OCI-LY1 (cell line): ENCODE results near the gene NID2.

Source experiments
- H2AFZ ChIP-seq: fragments of 200-600 bp; sonication (generic), shearing (Covaris generic); 2 replicates; pipeline ENCODE4 v1.6.0; 2014; ENCODE audit warnings: antibody characterized with exemption, mild to moderate bottlenecking, low read length
- H3F3A ChIP-seq: fragments of 200-600 bp; sonication (generic), shearing (Covaris generic); 2 replicates; pipeline ENCODE4 v1.6.0; 2014; ENCODE audit warnings: mild to moderate bottlenecking, antibody characterized with exemption, low read length, moderate library complexity; ENCODE audit not compliant: insufficient read depth
- H3K27ac ChIP-seq: fragments of 200-600 bp; sonication (generic); 2 replicates; pipeline ENCODE4 v1.5.1; 2014; ENCODE audit warnings: low read length, mixed run types, mild to moderate bottlenecking, low read depth; ENCODE audit not compliant: poor library complexity, severe bottlenecking
- H3K27me3 ChIP-seq: fragments of 200-600 bp; sonication (generic); 2 replicates; pipeline ENCODE4 v1.6.0; 2014; ENCODE audit warnings: antibody characterized with exemption, mild to moderate bottlenecking, low read length, moderate library complexity; ENCODE audit not compliant: insufficient read depth
- H3K36me3 ChIP-seq: fragments of 200-600 bp; sonication (generic); 2 replicates; pipeline ENCODE4 v1.6.1; 2014; ENCODE audit warnings: mild to moderate bottlenecking, antibody characterized with exemption, low read length, moderate library complexity, mixed read lengths; ENCODE audit not compliant: insufficient read depth
- H3K4me1 ChIP-seq: fragments of 200-600 bp; sonication (generic); 2 replicates; pipeline ENCODE4 v1.5.1; 2014; ENCODE audit warnings: mild to moderate bottlenecking, low read length, moderate library complexity; ENCODE audit not compliant: insufficient read depth, severe bottlenecking
- H3K4me2 ChIP-seq: fragments of 200-600 bp; sonication (generic), shearing (Covaris generic); 2 replicates; pipeline ENCODE4 v1.6.1; 2014; ENCODE audit warnings: low read length
- H3K4me3 ChIP-seq: fragments of 200-600 bp; sonication (generic); 2 replicates; pipeline ENCODE4 v1.5.1; 2014; ENCODE audit warnings: low read length, low read depth, mild to moderate bottlenecking, mixed read lengths; ENCODE audit not compliant: poor library complexity, severe bottlenecking
- H3K79me2 ChIP-seq: fragments of 200-600 bp; shearing (Covaris generic); 2 replicates; pipeline ENCODE4 v1.6.1; 2016; ENCODE audit warnings: mixed run types, low read length, mixed read lengths; ENCODE audit not compliant: insufficient read depth
- H3K9ac ChIP-seq: fragments of 200-600 bp; sonication (generic), shearing (Covaris generic); 2 replicates; pipeline ENCODE4 v1.6.1; 2014; ENCODE audit warnings: mild to moderate bottlenecking, low read length, mixed read lengths
- H3K9me2 ChIP-seq: fragments of 200-600 bp; sonication (generic), shearing (Covaris generic); 2 replicates; pipeline ENCODE4 v1.6.1; 2014; ENCODE audit warnings: low read depth, mild to moderate bottlenecking, low read length, mixed read lengths
- H3K9me3 ChIP-seq: fragments of 200-600 bp; shearing (Covaris generic); 2 replicates; pipeline ENCODE4 v1.6.1; 2014; ENCODE audit warnings: low read length, mixed read lengths
- H4K20me1 ChIP-seq: fragments of 200-600 bp; sonication (generic), shearing (Covaris generic); 2 replicates; pipeline ENCODE4 v1.6.0; 2016; ENCODE audit warnings: mild to moderate bottlenecking, low read length; ENCODE audit not compliant: insufficient read depth
- CTCF ChIP-seq: fragments of 200-600 bp; sonication (generic), shearing (Covaris generic); IDR thresholded peaks from 2 replicates; pipeline ENCODE4 v1.5.1; 2017; ENCODE audit warnings: mild to moderate bottlenecking, antibody characterized with exemption, low read length, moderate library complexity, mixed read lengths
- EZH2 ChIP-seq: fragments of 200-600 bp; sonication (generic), shearing (Covaris generic); IDR thresholded peaks from 2 replicates; pipeline ENCODE4 v1.8.0; 2017; ENCODE audit warnings: borderline replicate concordance, mixed run types, mild to moderate bottlenecking, antibody characterized with exemption, low read length, moderate library complexity, mixed read lengths

NID2 gene

GRCh38 chr14:52110441-52111086 is 41.7 kb upstream of the NID2 start:
- Histone ChIP-seq H3K9ac (no peak overlapping the region), H3K4me2 (no peak overlapping the region), H3K4me1 (no peaks in the 10 kb centered on the region), H3K9me3 (no peaks in the 10 kb centered on the region), H3K27me3 (peaks cover 4% of the 10 kb centered on the region; the same call in 1 of the 2 replicates), H3K79me2 (no peaks in the 10 kb centered on the region), H3K4me3 (no peak overlapping the region), H3K36me3 (no peaks in the 10 kb centered on the region), H2AFZ (no peak overlapping the region), H3F3A (no peaks in the 10 kb centered on the region), H3K9me2 (no peaks in the 10 kb centered on the region), H3K27ac (no peak overlapping the region), H4K20me1 (no peaks in the 10 kb centered on the region)
- TF ChIP-seq EZH2 = no peak
- TF ChIP-seq CTCF = no peak

- H3K4me3 ChIP-seq = no peak overlapping the region
- no peaks in the 10 kb centered on the region for H4K20me1 ChIP-seq
- H3K4me1 ChIP-seq = no peaks in the 10 kb centered on the region
- no peaks in the 10 kb centered on the region for H3K79me2 ChIP-seq
- no peaks in the 10 kb centered on the region for H3F3A ChIP-seq
- no peaks in the 10 kb centered on the region for H3K9me3 ChIP-seq
- no peak overlapping the region for H3K27ac ChIP-seq
- no peak overlapping the region for H3K9ac ChIP-seq
- H3K36me3 ChIP-seq = no peaks in the 10 kb centered on the region
- peaks cover 5% of the 10 kb centered on the region; the same call in 1 of the 2 replicates for H3K27me3 ChIP-seq
- TF ChIP-seq CTCF (no peak), EZH2 (no peak)
- H3K9me2 ChIP-seq = no peaks in the 10 kb centered on the region
- no peak overlapping the region for H2AFZ ChIP-seq
- no peak overlapping the region for H3K4me2 ChIP-seq
Measured at GRCh38 chr14:52108823-52109222, 40.0 kb upstream of the NID2 start.

GRCh38 chr14:52106840-52107239 is 38.0 kb upstream of the NID2 start:
- peaks cover 8% of the 10 kb centered on the region; the same call in 1 of the 2 replicates for H3K27me3 ChIP-seq
- H3K4me1 ChIP-seq = no peaks in the 10 kb centered on the region
- no peaks in the 10 kb centered on the region for H3F3A ChIP-seq
- TF ChIP-seq EZH2 (no peak), CTCF (no peak)
- no peak overlapping the region for H3K4me3 ChIP-seq
- H3K36me3 ChIP-seq = no peaks in the 10 kb centered on the region
- H3K9me2 ChIP-seq = no peaks in the 10 kb centered on the region
- H3K4me2 ChIP-seq = no peak overlapping the region
- no peaks in the 10 kb centered on the region for H3K9me3 ChIP-seq
- no peak overlapping the region for H2AFZ ChIP-seq
- H3K79me2 ChIP-seq = no peaks in the 10 kb centered on the region
- no peak overlapping the region for H3K27ac ChIP-seq
- no peaks in the 10 kb centered on the region for H4K20me1 ChIP-seq
- H3K9ac ChIP-seq = no peak overlapping the region
